HG03432 (cell line): ENCODE results near the gene EYS.
A peak's percentile ranks its signal among the peaks of the same experiment; 100 is the strongest.
"Not testable (repeated sequence)": the region's sequence is repeated elsewhere in the genome, so short reads cannot be mapped to it uniquely, and the experiment has no call there.

Source experiments
- ATAC-seq: cut with Tn5 transposase; IDR thresholded peaks from one replicate; pipeline ENCODE4 v1.9.1; 2021; ENCODE audit warnings: mild to moderate bottlenecking, moderate library complexity; ENCODE audit not compliant: unreplicated experiment

Gene EYS

GRCh38 chr6:64263778-64264177 lies 1443.2 kb downstream of the EYS start:
- no peak for ATAC-seq

DNA sequence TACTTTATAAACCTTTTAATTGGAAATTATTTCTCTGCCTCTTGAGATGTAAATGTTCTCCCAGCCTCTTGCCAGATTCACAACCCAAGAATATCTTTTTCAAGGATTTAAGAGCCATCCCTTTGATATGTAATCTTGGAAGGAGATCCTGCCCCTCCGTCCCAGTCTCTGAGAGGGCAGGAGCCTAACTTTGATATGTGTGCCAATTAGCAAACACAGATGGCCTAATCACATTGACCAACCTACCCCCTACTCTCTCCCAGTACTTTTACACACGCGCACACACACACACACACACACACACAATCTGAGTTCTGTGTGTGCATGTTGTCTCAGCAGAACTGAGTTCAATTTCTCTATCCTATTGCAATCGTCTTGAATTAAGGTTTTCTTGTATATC lies 1447.7 kb downstream of the EYS start:
- no peak for ATAC-seq

GRCh38 chr6:64258752-64259151 lies 1448.3 kb downstream of the EYS start:
- no peak for ATAC-seq

GRCh38 chr6:64258302-64258701 lies 1448.7 kb downstream of the EYS start:
- no peak for ATAC-seq

- no peak for ATAC-seq
These were observed 1449.4 kb downstream of the EYS start for GRCh38 chr6:64257586-64257985.

DNA sequence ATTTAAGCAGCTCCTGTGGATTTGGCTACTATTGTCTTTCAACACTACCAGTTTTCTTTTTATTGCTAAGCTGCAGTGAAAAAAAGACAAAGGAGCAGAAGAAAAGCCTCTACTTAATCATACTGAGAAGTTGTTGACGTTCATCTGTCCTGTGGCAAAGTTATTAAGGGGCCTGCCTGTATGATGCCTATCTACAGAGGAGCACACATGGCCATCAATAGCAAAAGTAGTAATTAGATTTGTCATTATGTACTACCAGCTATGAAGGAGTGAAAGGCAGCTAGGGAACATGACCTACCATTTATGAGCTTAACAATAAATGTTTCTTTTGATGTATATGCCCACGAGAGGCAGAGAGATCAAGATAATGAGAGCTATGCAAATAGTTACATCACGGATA lies 1450.5 kb downstream of the EYS start:
- ATAC-seq = no peak

DNA sequence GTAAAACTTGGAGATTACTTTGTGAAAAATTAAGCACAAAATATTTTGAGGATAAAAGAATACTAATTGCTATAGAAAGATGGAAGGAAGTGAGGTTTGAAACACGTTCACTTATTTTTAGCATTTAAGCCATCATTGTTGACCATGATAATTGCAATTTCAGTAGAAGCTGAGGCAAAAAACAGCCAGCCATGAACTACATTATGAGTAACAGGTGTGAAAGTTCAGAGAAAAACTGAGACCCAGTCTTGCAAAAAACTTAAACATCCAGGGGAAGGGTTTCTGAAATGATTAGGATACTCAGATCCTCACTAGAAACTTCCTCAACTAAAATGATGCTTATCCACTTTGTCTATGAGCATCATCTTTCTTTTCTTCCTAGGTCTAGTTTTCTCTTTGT lies 1452.0 kb downstream of the EYS start:
- no peak for ATAC-seq

DNA sequence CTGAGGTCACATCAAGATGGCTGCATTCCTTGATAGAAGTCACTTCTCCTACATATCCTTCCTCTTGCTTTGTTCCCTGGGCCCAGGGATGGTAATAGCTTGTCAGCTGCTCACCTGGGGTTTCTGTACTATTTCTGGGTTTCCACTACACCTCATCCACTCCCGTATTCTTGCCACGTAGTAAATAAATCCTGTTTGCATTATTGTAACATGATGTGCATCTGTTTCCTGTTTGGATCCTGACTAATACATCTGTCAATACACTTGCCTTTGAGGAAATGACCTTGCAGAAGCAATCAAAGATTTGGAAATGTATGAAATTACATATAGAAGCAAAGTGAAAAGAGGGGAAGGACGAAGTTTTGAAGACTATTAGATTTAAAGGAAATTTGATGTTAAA lies 1452.5 kb downstream of the EYS start:
- ATAC-seq = no peak

DNA sequence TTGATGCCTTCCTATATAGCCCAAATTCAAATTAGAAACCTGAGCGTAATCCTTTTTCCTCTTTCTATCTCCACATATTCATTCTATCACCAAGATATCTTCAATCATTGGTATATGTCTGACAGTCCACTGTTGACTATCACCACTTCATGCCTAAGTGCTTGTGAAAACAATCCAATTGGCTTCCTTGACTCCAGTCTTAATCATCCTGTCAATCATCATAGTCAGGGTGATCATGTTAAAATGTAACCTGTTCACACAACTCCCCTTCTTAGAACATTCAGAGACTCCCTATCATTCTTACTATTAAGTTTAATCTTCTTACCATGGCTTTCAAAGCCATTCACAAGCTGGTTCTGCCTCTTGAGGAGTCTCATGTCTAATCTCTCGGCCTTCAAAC lies 1454.8 kb downstream of the EYS start:
- ATAC-seq = no peak

GRCh38 chr6:64250126-64250525 lies 1456.9 kb downstream of the EYS start:
- no peak for ATAC-seq

- no peak for ATAC-seq
These were observed 1457.9 kb downstream of the EYS start for GRCh38 chr6:64249115-64249514.

DNA sequence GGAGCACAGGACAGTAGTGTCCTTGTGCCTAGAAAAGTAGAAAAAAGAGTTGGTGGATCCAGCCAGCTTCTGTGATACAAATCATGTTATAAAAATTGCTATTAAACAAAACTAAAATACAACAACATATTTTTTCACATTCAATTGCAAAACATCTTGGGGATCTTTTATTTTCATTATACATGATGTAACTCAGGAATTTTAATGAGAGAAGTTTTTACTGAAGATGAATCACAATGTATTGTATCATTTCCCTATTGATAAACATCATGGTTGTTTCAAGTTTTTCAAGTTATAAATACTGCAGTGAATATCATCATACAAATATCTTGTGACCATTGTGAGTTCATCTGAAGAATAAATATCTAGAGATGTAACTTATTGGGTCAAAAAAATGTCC lies 1463.4 kb downstream of the EYS start:
- no peak for ATAC-seq

- ATAC-seq = not testable (repeated sequence)
These were observed 1468.1 kb downstream of the EYS start for GRCh38 chr6:64238908-64239307.

- ATAC-seq = no peak
These were observed 1469.0 kb downstream of the EYS start for GRCh38 chr6:64238071-64238470.

- ATAC-seq = no peak
These were observed 1473.3 kb downstream of the EYS start for GRCh38 chr6:64233746-64234145.

GRCh38 chr6:64231928-64232327 lies 1475.1 kb downstream of the EYS start:
- no peak for ATAC-seq

- peak; percentile 53 for ATAC-seq
These were observed 1476.5 kb downstream of the EYS start for GRCh38 chr6:64230530-64230929.

GRCh38 chr6:64227863-64228262 lies 1479.2 kb downstream of the EYS start:
- no peak for ATAC-seq

- ATAC-seq = no peak
These were observed 1481.5 kb downstream of the EYS start for GRCh38 chr6:64225503-64225902.

- peak; percentile 36 for ATAC-seq
These were observed 1482.2 kb downstream of the EYS start for GRCh38 chr6:64224819-64225218.

DNA sequence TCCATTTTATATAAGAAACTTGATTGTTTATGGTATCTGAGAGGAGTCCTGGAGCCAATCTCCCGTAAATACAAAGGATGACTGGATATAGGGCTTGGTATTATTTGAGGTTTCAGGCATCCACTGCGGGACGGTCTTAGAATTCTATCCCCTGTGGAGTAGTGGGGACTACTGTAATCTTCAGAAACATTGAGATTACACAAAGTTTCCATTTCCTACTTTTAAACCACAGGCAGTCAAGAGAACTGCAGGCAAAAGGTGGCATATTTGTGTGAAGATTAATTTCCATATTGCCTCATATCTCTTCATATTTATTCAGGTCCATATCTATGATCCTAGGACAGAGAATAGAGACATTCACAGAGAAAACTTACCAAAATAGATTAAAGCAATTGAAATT lies 1485.2 kb downstream of the EYS start:
- ATAC-seq = no peak

GRCh38 chr6:64220801-64221200 lies 1486.2 kb downstream of the EYS start:
- no peak for ATAC-seq

- peak; percentile 77 for ATAC-seq
These were observed 1489.1 kb downstream of the EYS start for GRCh38 chr6:64217721-64218620.
